Type B pancreatic cell (in vitro differentiated cells): ENCODE measurements around the gene KCNIP2. TPM values are rescaled to one million over a fixed set of nuclear protein-coding genes. Genes with fewer than 3 reads are reported as not detected.

Experiments
- DNase-seq: peaks from one replicate; pipeline ENCODE4 v3.0.0; 2021; ENCODE audit warnings: mixed read lengths; ENCODE audit not compliant: unreplicated experiment; ENCODE audit errors: extremely low spot score
- H3K27ac Mint-ChIP-seq: 2 replicates; pipeline ENCODE4 v1.8.0; 2021; ENCODE audit warnings: mild to moderate bottlenecking, mixed read lengths
- H3K27me3 Mint-ChIP-seq: 2 replicates; pipeline ENCODE4 v1.8.0; 2021; ENCODE audit warnings: mixed read lengths
- H3K36me3 Mint-ChIP-seq: 2 replicates; pipeline ENCODE4 v1.8.0; 2021; ENCODE audit warnings: mixed read lengths
- H3K4me1 Mint-ChIP-seq: one replicate; pipeline ENCODE4 v1.8.0; 2021; ENCODE audit warnings: mixed read lengths; ENCODE audit not compliant: unreplicated experiment
- H3K4me3 Mint-ChIP-seq: 2 replicates; pipeline ENCODE4 v1.8.0; 2021; ENCODE audit warnings: mild to moderate bottlenecking, mixed read lengths
- H3K9me3 Mint-ChIP-seq: 2 replicates; pipeline ENCODE4 v1.8.0; 2021; ENCODE audit warnings: mixed read lengths
- CTCF ChIP-seq: fragments of 200-600 bp; sonication (generic); conservative IDR thresholded peaks from 2 replicates; pipeline ENCODE4 v1.5.0; 2021; ENCODE audit warnings: antibody characterized with exemption, mild to moderate bottlenecking
- total RNA-seq: library from RNA; stranded (reverse); gene quantifications from 2 replicates; pipeline ENCODE4 v1.2.1, GENCODE V29; 2021; ENCODE audit warnings: low replicate concordance

KCNIP2 gene
- total RNA-seq, 1 donor from 2014 or later, result 4.9 TPM

GRCh38 chr10:101878869-101879268 lies 35.3 kb upstream of the KCNIP2 start:
- H3K27me3 Mint-ChIP-seq, result no peaks in the 10 kb centered on the region
- H3K9me3 Mint-ChIP-seq, result no peaks in the 10 kb centered on the region
- H3K27ac Mint-ChIP-seq, result no peak overlapping the region
- TF ChIP-seq CTCF, result no peak
- no peaks in the 10 kb centered on the region for H3K36me3 Mint-ChIP-seq
- no peak for DNase-seq
- peaks cover 9% of the 10 kb centered on the region for H3K4me1 Mint-ChIP-seq
- H3K4me3 Mint-ChIP-seq, result no peak overlapping the region

DNA sequence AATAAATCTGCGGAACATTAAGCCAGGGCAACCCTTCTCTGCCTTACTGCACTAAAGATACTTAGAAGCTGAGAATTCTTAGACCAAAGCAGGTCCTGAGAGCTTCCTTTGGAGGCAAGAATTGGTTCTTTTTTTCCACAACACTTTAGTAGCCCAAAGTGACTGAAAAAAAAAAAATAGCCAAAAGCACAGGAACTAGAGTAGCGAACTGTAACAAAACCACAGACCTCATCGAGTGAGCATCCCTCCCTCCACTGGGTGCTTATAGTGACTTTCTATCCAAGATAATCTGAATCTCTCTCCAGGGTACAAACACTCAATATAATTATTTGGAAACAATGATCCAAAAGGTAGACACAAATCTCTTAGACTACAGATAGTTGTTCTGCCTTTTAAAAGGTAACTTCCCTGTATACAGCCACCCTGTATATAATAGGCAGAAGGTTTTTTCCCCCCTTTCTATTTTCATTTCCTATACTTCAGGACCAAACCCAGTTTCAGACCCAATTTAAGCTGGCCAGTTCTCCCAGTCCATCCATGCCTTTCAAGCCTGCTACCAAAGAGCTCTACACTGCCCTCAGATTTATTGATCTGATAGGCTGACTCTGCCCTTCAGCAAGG lies 31.6 kb upstream of the KCNIP2 start:
- no peaks in the 10 kb centered on the region for H3K9me3 Mint-ChIP-seq
- H3K4me1 Mint-ChIP-seq, result no peaks in the 10 kb centered on the region
- H3K4me3 Mint-ChIP-seq, result no peak overlapping the region
- DNase-seq, result no peak
- no peak for TF ChIP-seq CTCF
- no peaks in the 10 kb centered on the region for H3K36me3 Mint-ChIP-seq
- H3K27ac Mint-ChIP-seq, result no peak overlapping the region
- H3K27me3 Mint-ChIP-seq, result no peaks in the 10 kb centered on the region

DNA sequence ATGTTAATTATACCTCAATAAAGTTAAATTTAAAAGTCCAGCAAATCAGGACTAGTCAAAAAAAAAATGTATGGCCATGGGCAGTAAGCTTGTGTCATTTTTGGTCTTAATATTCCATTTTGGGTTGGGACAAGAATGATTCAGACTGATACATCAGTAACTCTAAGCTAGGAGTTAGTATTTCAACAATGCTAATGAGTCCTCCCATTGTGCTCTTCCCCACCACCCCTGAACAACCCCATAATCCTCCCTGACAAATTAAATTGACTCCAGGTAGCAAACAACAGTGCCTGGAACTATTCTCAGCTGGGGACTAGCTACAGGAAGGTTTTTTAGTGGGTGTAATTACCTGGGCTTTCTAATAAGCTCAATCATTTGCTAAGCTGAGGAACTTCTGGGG lies 30.7 kb upstream of the KCNIP2 start:
- DNase-seq, result no peak
- H3K4me1 Mint-ChIP-seq, result no peaks in the 10 kb centered on the region
- no peak overlapping the region for H3K4me3 Mint-ChIP-seq
- TF ChIP-seq CTCF, result no peak
- H3K27ac Mint-ChIP-seq, result no peak overlapping the region
- H3K9me3 Mint-ChIP-seq, result no peaks in the 10 kb centered on the region
- H3K36me3 Mint-ChIP-seq, result no peaks in the 10 kb centered on the region
- H3K27me3 Mint-ChIP-seq, result no peaks in the 10 kb centered on the region

GRCh38 chr10:101867931-101868330 lies 24.3 kb upstream of the KCNIP2 start:
- Mint-ChIP-seq H3K4me3 (no peak overlapping the region), H3K27ac (no peak overlapping the region), H3K9me3 (peaks cover 6% of the 10 kb centered on the region), H3K27me3 (no peaks in the 10 kb centered on the region), H3K4me1 (no peaks in the 10 kb centered on the region), H3K36me3 (peaks cover 3% of the 10 kb centered on the region)
- DNase-seq, result no peak
- no peak for TF ChIP-seq CTCF

GRCh38 chr10:101859530-101859929 lies 15.9 kb upstream of the KCNIP2 start:
- Mint-ChIP-seq H3K36me3 (peaks cover 23% of the 10 kb centered on the region), H3K9me3 (no peaks in the 10 kb centered on the region), H3K4me3 (no peak overlapping the region), H3K4me1 (no peaks in the 10 kb centered on the region), H3K27me3 (no peaks in the 10 kb centered on the region), H3K27ac (no peak overlapping the region)
- no peak for TF ChIP-seq CTCF
- DNase-seq, result no peak
